NCI-H146 treated with DMSO at 0.1 percent for 48 hours (cell line): ENCODE measurements around the gene RBM18.
A peak's percentile ranks its signal among the peaks of the same experiment; 100 is the strongest.

ENCODE experiments used
- DNase-seq: peaks from one replicate; lab custom pipeline; 2025; ENCODE audit not compliant: unreplicated experiment; lab: John Stamatoyannopoulos, UW

Gene RBM18

GRCh38 chr9:122223435-122223834 lies 41.2 kb downstream of the RBM18 start:
- no peak for DNase-seq

- no peak for DNase-seq
These were observed 41.8 kb downstream of the RBM18 start for GRCh38 chr9:122222791-122223190.

- DNase-seq, result no peak
These were observed 43.3 kb downstream of the RBM18 start for GRCh38 chr9:122221183-122221811.

- DNase-seq, result no peak
These were observed 43.9 kb downstream of the RBM18 start for GRCh38 chr9:122220673-122221182.

DNA sequence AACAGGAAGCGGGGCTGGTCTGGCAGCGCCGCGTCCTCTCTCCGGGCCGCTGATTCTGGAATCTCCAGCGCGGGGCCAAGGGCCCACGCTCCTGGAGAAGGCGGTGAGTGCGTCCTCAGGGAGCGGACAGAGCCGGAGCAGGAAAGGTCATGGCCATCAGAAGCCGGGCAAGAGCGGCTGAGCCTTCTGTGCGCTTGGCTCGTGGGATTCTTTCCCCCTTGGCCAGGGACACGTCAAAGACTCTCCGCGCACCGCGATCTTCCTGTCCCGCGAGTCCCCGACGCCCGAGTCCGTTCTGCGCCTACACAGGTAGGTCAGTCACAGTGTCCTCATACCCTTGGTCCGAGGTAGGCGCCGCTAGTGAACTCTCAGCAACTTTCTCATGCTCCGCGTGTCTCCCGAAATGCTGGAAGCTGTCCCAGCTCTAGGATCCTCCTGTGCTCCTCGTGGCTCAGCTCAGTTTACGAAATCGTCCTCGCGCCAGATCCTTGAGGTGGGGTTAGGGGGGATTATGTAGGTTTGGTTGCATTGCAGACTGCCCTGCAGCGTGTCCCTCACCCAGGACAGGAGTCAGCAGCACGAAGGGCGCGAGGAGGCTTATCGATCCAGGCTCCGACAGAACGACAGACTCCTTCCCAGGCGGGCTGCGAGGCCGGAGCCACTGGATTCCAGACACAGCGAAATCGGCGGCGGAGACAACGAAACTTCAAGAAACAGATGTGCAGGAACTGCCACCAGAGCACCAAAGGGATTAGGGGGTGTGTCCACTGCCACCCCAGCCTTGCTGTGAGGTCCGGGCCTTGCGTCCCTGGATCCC lies 44.6 kb downstream of the RBM18 start:
- no peak for DNase-seq

DNA sequence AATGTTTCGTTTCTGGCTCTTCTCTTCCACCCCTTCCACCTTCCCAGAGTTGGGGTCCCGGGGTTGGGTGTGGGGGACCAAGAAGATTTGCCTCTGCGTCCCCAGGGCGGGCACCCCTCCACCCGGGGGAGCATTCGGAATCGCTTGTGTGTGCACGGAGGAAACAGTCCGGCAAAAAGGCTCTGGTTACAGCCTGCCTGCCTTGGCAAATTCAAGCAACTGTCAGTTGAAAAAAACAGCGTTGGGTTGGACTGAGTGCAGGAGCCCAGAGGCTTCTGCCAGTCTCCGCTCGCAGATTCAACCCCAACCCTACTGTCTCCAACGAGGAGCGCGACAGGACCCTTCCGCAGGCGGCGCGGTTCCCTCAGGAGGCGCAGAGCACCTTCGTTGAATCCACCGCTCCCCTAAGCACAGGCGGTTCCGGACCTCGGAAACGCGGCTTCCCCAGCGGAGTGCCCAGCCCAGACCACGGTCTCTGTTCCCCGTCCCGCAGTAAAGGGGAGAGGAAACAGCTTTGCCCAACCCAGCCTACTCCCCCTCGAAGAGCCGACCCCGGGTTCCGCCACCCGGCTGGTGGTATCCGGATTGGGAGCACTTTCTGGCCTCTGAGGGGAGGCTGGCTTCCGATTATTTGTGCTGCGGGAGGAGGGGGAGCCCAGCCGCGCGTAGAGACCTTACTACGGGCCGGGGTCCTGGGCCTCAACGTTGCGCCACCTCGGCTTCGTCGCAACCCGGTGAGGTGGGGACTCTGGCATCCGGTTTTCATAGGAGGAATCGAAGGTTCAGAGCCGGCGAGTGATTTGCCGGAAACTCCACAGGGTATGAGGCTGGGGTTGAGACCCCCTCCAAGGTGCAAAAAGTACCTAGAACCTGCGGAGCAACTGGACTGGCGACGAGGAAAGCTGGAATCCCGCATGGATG lies 45.4 kb downstream of the RBM18 start:
- DNase-seq, result no peak

DNA sequence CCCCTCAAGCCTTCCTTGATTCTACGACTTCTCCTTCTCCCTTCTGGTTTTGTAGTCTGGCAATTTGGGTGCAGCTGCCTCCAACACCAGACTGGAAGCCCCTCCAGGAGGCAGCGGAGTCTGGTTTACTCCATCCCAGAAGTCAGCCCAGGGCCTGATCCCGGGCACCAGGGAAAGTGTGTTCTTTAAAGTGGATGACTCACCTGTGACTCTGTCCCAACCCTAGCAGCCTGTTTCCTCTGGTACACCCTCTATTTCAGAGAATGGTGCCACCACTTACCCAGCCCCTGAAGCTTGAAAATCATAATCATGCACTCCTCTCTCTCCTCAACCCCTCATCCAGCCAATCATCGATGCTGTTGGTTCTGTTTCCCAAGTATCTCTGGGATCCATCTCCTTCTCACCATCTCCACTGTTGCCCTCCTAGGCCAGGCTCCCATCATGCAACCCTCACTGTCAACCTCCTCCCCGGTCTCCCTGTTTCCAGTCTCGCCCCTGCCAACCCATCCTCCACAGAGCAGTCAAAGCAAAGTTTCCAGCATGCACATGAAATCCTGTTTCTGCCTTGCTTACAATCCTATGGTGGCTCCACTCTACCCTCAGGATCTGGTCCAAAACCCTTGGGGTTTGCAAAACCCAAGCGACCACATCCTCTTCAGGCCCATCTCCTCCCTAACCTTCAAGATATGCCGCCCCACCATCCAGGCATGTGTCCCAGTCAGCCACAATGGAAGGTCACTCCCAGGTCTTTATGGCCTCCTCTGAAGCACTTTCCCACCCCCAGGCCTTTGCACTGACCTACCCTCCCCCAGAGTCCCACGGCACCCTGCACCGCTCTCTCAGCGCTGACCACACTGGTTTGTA lies 46.3 kb downstream of the RBM18 start:
- no peak for DNase-seq

- no peak for DNase-seq
These were observed 47.0 kb downstream of the RBM18 start for GRCh38 chr9:122217640-122218039.

- no peak for DNase-seq
These were observed 47.7 kb downstream of the RBM18 start for GRCh38 chr9:122216798-122217418.

GRCh38 chr9:122216138-122216797 lies 48.4 kb downstream of the RBM18 start:
- no peak for DNase-seq

DNA sequence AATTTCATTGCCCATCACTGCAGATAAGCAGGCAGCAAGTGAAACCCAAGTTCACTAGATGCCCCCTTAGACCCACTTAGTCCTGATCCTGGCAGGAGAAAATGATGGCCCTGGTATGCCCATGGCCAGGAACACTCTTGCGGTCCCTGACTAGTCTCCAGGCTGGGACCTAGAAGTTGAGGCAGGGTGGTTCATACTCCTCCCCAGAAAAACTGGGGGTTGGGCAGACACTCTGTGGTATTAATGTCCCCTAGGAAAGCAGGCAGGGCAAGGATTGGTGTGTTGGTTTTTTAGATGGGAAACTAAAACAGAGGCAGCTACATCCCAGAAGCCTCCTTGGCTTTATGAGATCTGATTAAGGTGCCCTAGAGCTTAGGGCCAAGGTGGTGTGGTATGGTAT lies 49.0 kb downstream of the RBM18 start:
- DNase-seq, result no peak

GRCh38 chr9:122214507-122214906 lies 50.1 kb downstream of the RBM18 start:
- no peak for DNase-seq

DNA sequence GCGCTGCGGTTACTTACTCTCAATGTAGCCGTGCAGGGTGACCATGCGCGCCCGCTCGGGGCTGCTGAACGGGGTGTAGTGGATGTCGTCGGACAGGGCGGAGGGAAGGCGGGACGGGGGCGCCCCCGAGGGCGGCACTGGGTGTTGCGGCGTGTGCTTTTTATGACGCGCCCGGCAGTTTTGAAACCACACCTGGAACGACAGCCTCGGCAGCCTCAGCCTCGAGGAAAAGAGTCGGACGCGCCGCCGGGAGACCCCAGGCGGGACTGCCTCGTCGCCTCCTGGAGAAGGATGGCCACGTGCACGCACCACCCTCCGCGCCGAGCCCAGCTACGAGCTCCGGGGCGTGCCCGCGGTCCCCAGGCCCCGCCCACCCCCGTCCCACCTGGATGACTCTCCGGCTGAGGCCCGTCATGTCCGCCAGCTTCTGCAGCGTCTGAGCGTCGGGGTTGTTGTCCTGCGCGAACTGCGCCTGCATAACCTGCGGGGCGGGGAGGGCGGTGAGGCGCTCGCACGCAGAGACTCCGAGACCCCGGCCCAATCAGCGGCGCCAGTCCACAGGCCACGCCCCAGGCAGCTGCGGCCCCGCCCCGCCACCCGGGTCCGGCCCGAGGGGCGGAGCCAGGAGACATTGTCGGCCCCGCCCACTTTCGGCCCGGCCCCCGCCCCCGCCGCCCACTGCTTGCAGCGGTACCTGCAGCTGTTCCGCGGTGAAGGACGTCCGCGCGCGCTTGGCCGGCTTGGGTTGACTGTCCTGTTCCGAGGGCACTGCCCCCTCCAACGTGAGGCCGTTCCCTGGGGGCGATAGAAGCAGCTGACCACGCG lies 50.8 kb downstream of the RBM18 start:
- peak; percentile 71 for DNase-seq

DNA sequence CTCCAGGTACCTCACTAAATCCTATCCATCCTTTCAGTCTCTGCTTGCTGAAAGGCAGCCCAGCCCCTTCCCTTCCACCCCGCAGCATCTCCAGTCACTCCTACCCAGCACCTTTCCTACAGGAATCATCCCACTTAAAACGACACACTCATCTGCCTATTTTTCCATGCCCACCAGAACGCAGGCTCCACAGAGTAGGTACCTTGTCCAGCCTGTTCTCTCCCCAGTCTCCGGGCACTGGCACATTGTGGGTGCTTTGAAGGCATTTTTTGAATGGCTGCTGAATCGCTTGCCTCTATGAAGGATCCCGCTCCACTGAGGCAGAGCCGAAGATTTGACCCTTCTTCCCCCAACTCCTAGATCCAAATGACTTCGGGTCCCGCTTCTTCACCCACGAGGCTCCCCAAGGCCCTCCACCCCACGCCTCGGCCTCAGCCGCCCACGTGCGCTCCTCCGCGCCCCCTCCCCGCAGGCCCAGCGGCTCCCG lies 51.5 kb downstream of the RBM18 start:
- no peak for DNase-seq

DNA sequence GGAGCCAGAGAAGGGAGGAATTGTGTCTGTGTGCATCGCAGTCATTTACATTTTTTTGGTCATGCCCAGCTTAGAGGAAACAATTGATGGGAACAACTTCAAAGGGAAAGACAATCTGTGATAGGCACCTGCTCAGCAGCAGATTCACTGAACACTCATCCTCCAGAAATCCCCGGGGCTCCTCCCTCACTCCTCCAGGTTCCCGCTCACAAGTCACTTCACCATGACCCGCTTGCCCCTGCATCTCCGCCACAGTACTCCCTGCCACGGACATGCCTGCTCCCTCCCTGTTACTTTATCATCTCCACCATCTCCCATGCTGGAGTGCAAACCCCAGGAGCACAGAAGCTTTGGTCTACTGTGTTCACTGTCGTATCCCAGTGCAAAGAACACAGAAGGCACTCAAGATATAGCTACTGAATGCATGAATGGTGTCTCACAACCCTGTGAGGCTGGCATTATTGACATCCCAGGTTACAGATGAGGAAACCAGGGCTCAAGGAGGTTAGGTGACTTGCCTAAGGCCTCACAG lies 52.1 kb downstream of the RBM18 start:
- no peak for DNase-seq

DNA sequence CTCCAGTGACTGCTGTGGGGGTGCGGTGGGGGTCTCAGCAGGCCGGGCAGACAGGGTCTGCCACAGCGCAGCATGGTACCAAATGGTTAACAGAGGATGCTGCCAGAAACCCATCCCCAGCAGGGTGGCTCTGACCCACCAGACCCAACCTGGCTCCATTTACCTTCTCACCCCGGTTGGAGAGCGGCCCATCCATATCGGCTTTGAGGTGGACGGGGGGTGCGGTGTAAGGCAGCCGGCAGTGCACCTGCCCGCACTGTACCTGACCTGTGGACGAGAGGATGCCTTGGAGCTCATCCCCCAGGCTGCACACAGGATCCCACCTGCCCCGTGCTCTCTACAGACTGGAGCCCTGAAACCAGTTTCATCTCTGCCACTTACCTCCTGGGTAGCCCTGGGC lies 55.2 kb downstream of the RBM18 start:
- no peak for DNase-seq

GRCh38 chr9:122207096-122207495 lies 57.5 kb downstream of the RBM18 start:
- DNase-seq, result no peak
